T47D (cell line): ENCODE measurements around the gene TRHDE.

Source experiments
- DNase-seq, 2 experiments: peaks; one replicate each; pipeline versions ENCODE4 v3.0.0 to v3.0.0-alpha.2; 2011 to 2012; ENCODE audit warnings: low read depth in 1 of 2, low spot score in 1 of 2
- JUND ChIP-seq: IDR thresholded peaks from 2 replicates; pipeline ENCODE4 v1.6.1; 2012; ENCODE audit warnings: low read depth
- in situ Hi-C: cut with HindIII; loops from 2 replicates; pipeline ENCODE4 v1.10.0; 2016; ENCODE audit warnings: low sequenced_read_pairs, low pct_unique_long_range_greater_than_20kb

Gene TRHDE

GRCh38 chr12:72522411-72522810 is 250.2 kb downstream of the TRHDE start:
- no peak for TF ChIP-seq JUND
- in situ Hi-C loops: no loop called here
- DNase-seq: no peak

- in situ Hi-C loops: no loop called here
- peak in 1 of 2 experiments; percentile 20 for DNase-seq
- no peak for TF ChIP-seq JUND
Observed at GRCh38 chr12:72523754-72524153, 251.6 kb downstream of the TRHDE start.

- no peak for TF ChIP-seq JUND
- DNase-seq: no peak
- in situ Hi-C loops: no loop called here
Observed at GRCh38 chr12:72535212-72535990, 263.2 kb downstream of the TRHDE start.

GRCh38 chr12:72540811-72541210 is 268.6 kb downstream of the TRHDE start:
- in situ Hi-C loops: no loop called here
- no peak for TF ChIP-seq JUND
- no peak for DNase-seq

- no peak for DNase-seq
- in situ Hi-C loops: no loop called here
- no peak for TF ChIP-seq JUND
Observed at GRCh38 chr12:72543777-72544467, 271.8 kb downstream of the TRHDE start.

GRCh38 chr12:72546106-72546505 is 273.9 kb downstream of the TRHDE start:
- in situ Hi-C loops: no loop called here
- no peak for DNase-seq
- TF ChIP-seq JUND: no peak

GRCh38 chr12:72547573-72547972 is 275.4 kb downstream of the TRHDE start:
- no peak for TF ChIP-seq JUND
- DNase-seq: no peak
- in situ Hi-C loops: no loop called here

GRCh38 chr12:72549184-72549583 is 277.0 kb downstream of the TRHDE start:
- TF ChIP-seq JUND: no peak
- in situ Hi-C loops: no loop called here
- DNase-seq: no peak

- DNase-seq: no peak
- in situ Hi-C loops: no loop called here
- no peak for TF ChIP-seq JUND
Observed at GRCh38 chr12:72560003-72560769, 288.0 kb downstream of the TRHDE start.

GRCh38 chr12:72570601-72571000 is 298.4 kb downstream of the TRHDE start:
- TF ChIP-seq JUND: no peak
- in situ Hi-C loops: no loop called here
- peak in 1 of 2 experiments; percentile 75 for DNase-seq

- no peak for DNase-seq
- in situ Hi-C loops: no loop called here
- no peak for TF ChIP-seq JUND
Observed at GRCh38 chr12:72574138-72574537, 302.0 kb downstream of the TRHDE start.

GRCh38 chr12:72578327-72578726 is 306.2 kb downstream of the TRHDE start:
- no peak for DNase-seq
- TF ChIP-seq JUND: no peak
- in situ Hi-C loops: no loop called here

GRCh38 chr12:72586456-72586855 is 314.3 kb downstream of the TRHDE start:
- in situ Hi-C loops: no loop called here
- DNase-seq: no peak
- no peak for TF ChIP-seq JUND
